HG03175 (cell line): ENCODE data around the gene HHIPL2.

Experiments
- ATAC-seq: cut with Tn5 transposase; IDR thresholded peaks from one replicate; pipeline ENCODE4 v1.9.1; 2021; ENCODE audit warnings: mild to moderate bottlenecking, moderate library complexity; ENCODE audit not compliant: unreplicated experiment

Gene HHIPL2

DNA sequence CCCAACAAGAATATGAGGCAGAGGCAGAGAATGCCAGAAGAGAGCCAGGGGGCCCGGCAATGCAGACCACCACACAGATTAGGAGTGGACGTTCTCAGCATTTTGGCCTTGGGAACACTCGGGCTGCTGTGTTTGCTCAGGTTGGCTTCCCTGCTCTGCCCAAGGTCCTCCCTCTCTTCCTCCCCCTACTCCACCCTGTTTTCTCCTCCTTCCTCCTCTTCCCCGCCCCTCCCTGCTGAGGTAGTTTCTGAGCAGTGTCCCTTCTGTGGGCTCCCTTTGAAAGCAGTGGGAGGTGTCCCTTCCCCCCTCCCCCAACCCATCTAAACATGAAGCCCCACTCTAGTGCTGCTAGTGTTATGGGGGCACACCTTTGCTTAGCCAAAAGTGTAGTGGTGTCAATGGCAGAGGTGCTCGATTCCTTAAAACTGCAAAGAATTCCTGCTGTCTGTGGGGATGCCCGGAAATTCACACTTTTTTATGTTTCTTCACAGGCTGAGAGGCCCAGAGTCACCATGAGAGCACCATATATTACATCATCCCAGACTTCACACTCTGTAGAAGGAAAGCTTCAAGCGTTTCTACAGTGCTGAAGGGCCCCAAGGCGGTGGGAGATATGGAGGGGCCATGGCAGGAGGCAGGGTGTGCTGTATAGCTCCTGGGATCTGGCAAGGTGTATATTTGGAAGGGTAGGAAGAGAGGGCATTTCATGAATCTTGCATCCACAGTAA is at the start of gene HHIPL2:
HHIPL2 (minus strand) TSS at position 161 of the 728 bp plus-strand sequence; CDS start at position 101, 60 bp downstream.
- ATAC-seq = no peak

GRCh38 chr1:222596696-222597095 is 48.8 kb upstream of the HHIPL2 start:
- no peak for ATAC-seq

- ATAC-seq = no peak
Observed at GRCh38 chr1:222594789-222595188, 46.9 kb upstream of the HHIPL2 start.

GRCh38 chr1:222592171-222592570 is 44.3 kb upstream of the HHIPL2 start:
- ATAC-seq = no peak

GRCh38 chr1:222589462-222590302 is 41.8 kb upstream of the HHIPL2 start, which contains the start of gene TAF1A:
Gene TAF1A (minus strand): TSS chr1:222589933.
- peak; percentile 100 for ATAC-seq

DNA sequence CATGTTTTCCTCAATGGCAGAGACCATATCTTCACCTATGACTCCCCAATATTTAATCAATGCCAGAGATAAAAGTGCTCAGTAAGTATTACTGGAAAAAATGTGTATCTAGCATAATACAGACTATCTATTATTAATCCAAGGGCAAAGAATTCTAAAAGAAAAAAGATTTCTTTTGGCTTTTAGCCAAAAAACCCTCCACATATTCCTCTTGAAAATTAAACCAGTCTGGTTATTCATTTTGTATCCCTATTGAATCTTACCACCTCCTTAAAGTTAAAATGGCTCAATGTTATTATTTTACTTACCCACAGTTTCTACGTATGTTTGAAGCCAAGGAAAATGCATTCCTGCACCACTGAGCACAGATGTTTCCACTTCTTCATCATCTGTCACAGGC is 40.2 kb upstream of the HHIPL2 start:
- ATAC-seq = no peak

DNA sequence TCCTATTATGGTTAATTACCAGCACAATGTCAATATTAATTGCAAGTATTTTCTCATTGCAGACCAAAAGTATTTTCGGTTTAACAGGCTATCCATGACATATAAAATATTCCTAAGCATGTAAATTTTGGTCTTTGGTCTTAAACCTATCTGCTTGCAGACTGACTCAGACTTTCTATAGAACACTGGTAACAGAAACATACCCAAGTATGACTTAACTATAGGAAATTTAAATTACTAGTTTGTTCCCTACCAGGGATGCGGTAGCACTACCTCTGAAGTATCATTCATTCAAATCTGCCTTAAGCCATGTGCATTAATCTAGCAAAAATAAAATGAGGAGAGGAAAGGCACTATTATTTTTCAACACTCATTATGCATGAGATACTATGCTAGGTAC is 38.9 kb upstream of the HHIPL2 start:
- no peak for ATAC-seq

DNA sequence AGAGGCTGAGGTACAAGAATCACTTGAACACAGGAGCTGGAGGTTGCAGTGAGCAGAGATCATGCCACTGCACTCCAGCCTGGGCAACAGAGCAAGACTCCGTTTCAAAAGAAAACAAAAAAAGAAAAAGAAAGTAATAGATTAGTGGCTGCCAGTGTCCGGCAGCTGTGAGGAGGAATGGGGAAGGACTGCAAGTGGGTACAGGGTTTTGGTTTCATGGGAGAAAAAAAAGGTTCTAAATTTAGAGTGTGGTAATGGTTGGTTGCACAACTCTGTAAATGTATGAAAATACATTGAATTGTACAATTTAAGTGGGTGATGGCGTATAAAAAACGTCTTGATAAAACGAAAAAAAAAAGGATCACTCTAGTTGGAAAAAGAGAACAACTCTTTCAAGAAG is 35.2 kb upstream of the HHIPL2 start:
- ATAC-seq = peak; percentile 87

DNA sequence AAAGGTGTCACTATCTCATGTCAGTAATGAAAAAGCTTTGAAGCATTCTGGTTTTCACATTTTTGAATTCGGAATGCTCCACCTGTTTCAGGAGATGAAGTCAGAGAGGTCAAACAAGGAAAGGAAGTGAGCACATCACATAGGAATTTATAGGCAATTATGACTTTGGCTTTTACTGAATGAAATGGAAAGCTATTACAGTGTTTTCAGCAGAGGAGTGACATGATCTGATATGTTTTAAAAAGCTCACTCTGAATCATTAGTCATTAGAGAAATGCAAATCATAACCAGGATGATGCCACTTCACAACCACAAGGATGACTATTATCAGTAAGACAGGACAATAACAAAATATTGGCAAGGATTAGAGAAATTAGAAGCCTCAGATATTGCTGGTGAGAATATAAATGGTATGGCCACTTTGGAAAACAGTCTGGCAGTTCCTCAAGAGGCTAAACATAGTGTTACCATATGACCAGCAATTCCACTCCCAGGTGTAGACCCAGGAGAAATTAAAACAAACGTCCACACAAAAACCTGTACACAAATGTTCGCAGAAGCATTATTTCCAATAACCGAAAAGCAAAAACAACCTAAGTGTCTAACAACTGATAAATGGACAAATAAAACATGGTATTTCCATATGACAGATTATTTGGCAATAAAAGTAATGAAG is 34.3 kb upstream of the HHIPL2 start:
- ATAC-seq = peak; percentile 68

DNA sequence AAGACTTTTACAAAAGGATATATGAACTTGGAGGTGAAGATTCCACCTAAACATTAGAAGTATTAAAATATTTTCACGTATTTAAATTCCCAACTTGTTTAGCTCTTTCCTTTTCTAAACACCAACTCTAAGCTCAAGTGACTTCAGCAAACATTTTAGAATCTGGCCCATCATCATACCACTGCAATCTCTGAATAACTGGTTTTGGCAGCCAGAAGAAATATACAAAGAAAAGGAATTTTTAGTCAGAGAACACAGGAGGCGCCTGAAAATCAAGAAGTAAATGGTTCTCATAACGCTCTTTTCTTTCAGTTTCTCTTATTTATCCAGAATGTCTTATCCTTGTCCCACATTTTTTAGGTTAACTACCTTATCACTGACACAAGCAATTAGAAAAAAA is 31.4 kb upstream of the HHIPL2 start:
- no peak for ATAC-seq

- no peak for ATAC-seq
Observed at GRCh38 chr1:222570837-222571236, 22.9 kb upstream of the HHIPL2 start.

DNA sequence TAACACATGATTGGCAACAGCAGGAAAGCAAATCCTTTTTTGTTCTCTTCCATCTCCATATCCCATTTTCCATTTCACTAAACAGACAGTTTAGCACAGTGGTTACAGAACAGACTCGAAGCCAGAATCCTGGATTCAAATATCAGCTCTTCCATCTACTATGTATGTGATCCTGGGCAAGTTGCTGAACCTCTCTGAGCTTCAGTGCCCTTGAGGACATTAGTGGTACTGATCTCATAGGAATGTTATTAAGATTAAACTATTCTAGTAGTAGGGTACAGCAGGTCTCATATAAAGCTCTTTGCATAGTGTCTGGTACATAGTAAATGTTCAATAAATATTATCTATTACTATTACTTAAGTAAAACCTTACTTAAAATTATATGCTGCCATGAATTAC is 13.8 kb upstream of the HHIPL2 start:
- ATAC-seq = no peak

DNA sequence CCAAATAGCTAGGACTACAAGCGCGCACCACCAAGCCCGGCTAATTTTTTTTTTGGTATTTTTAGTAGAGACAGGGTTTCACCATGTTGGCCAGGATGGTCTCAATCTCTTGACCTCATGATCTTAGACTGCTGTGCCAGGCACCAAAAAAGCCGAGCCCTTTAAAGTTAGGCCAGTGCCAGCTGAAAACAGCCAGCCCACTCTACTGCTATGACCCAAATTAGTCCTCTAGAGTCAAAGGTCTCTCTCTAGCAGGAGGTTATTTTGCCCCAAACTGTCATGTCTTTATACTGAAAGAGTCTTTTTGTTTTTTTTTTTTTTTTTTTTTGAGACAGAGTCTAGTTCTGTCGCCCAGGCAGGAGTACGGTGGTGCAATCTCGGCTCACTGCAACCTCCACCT is 9.7 kb upstream of the HHIPL2 start:
- no peak for ATAC-seq

- no peak for ATAC-seq
Observed at GRCh38 chr1:222557148-222557547, 9.2 kb upstream of the HHIPL2 start.

DNA sequence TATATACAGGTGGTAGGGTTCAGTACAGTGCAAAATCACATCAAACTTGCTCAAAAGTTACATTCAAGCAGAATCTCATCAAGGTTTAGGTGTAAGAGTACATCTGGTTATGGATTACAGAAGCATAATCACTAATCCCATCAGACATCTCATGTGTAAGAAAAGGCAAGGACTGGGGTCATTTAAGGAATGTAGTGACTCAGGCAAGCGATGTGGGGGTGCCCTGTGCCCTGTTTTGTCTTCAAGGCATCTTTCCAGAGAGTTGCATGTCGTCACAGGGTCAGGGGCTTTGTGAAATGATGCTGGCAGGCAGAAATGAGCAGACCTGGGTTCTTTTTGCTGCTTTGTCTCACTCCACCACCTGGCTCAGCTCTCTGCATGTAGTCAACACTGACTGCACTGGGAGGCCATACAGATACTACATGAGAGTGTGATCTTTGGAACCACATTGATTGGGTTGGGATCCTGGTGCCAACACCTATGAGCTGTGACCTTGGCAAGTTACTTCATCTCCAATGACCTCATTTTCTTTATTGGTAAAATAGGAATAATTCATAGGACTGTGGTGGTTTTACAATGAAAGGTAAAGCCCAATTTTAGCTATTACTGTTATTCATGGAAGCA is 8.2 kb upstream of the HHIPL2 start:
- ATAC-seq = no peak

DNA sequence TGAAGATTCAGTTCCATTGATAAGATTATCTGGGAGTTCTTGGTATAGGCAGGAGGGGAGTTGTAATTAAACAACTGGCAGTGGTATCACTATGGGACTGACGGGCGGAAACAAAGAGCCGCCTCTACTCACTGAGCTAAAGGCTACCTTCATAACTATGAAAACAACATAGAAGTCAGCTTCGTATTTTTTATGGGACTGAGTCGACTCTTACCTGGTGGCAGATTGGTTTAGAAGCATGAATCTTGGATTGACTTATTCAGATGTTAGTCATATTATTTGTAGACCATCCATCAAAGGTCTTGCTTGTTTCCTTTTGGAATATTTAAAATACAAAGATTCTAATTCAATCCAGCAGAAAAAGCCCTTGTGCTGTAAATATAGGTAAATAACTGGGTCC is 6.3 kb upstream of the HHIPL2 start:
- ATAC-seq = no peak

DNA sequence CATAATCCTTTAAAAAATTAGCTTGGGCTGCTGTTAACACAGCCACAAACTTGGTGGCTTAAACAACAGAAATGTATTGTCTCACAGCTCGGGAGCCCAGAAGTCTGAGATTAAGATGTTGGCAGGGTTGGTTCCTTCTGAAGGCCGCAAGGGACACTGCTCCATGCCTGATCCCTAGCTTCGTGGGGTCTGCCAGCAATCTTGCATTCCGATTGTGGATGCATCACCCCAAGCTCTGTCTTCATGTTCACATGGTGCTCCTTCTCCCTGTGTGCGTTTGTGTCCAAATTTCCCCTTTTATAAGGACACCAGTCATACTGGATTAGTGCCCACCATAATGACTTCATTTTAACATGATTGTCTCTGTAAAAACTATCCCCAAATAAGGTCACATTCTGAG is 5.0 kb upstream of the HHIPL2 start:
- no peak for ATAC-seq

GRCh38 chr1:222547260-222547614 is 667 bp downstream of the HHIPL2 start:
- no peak for ATAC-seq

DNA sequence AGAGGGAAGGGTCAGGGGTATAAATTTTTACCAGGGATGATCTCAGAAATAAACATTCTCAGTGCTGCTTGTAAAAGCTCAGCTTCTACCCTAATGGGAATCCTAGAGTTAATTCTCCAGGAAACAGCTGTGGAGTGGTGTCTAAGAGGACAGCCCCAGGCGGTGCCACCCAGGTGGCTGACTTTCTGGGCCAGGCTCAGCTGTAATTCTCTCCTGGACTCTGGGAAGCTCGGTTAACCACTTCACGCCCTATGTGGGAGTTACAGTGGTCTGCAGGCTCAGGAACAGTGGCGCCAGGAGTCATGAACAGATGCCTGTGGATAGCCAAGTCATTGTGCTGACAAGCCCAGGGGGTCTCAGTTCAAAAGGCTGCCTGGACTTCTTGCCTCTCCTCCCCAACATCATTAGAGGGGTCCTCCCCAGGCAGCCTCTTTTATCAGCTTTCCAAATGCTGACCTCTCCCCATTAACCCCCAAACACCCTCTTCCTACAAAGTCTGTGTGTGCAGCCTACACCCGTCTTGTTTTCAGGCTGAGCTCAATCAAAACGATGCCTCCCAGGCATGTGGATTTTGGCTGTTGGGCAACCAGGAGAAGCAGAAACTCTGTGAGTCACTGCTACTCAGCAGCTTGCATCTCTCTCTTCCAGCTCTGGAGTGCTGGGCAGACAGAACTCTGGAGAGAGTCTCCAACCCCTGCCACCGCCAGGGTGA is 1.2 kb downstream of the HHIPL2 start:
- no peak for ATAC-seq

GRCh38 chr1:222546091-222546490 is 1.8 kb downstream of the HHIPL2 start:
- ATAC-seq = no peak

DNA sequence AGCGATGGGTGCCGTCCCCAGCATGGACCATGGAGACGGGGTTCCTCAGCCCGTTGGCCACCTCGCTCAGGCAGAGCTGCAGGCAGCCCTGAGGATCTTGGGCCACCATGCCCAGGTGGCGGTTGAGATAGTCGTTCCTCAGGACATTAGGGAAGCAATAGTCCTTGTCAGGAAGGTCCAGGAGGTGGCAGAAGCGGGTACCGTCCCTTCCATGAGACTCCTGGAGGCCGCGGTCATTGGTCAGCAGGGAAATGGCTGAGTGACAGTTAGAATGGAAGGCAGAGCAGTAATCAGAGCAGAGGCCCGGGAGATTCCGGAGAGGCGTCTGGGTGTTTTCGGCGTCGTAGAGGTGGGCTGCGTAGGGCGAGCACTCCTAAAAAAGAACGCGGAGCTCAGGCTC is 4.1 kb downstream of the HHIPL2 start:
- ATAC-seq = no peak
